ENCODE data around the gene TTF2. TPM values are rescaled to one million over a fixed set of nuclear protein-coding genes. Genes with fewer than 3 reads are reported as not detected.

Gene TTF2
- total RNA-seq, 1 experiment from 2014 or later: 31.9 TPM

DNA sequence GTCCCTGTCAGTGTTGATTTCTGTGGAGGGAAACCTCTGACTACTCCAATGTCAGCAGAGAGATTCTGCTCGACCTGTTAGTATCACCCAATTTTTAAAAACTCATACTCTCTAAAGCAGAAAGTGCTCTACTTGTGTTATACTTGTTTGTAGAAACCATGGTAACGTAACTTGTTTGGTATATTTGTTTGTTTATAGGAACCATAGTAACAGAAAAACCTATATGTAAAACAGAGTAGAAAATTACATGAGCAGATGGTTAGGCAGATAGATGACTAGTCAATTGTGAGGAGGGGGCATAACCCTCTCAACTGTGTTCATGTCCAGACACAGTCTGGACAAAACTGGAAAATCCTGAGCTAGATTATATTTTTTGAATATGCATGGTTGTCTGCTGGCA is 54.8 kb downstream of the TTF2 start:
- no peak for DNase-seq
- no peak overlapping the region for H3K4me3 Mint-ChIP-seq (ENCODE audit: unreplicated experiment)
- intact Hi-C loops (cut with micrococcal nuclease; ENCODE audit: unreplicated experiment): no loop called here
- H3K27me3 Mint-ChIP-seq (ENCODE audit: insufficient read depth, unreplicated experiment): no peaks in the 10 kb centered on the region
- BruUV-seq (replicated peaks): no TSS peak
- no peaks in the 10 kb centered on the region for H3K9me3 ChIP-seq
- no peaks in the 10 kb centered on the region for H3K4me1 ChIP-seq
- H3K36me3 ChIP-seq (ENCODE audit: control insufficient read depth, insufficient read depth, low read length): no peaks in the 10 kb centered on the region
- H3K4me1 Mint-ChIP-seq (ENCODE audit: low read depth, unreplicated experiment): no peaks in the 10 kb centered on the region
- POLR2A ChIA-PET: no interaction called here
- H3K36me3 Mint-ChIP-seq (ENCODE audit: insufficient read depth, unreplicated experiment): peaks cover 6% of the 10 kb centered on the region
- no peak for TF ChIP-seq CTCF (IDR thresholded peaks at IDR 0.05; ENCODE audit: insufficient read depth in 1 of 2, low read depth in 1 of 2, low read length in 1 of 2, severe bottlenecking in 1 of 2, unreplicated experiment in 1 of 2)
- no peaks in the 10 kb centered on the region for H3K9me3 Mint-ChIP-seq (ENCODE audit: unreplicated experiment)
- no peak overlapping the region for H3K27ac Mint-ChIP-seq (ENCODE audit: unreplicated experiment)
- H3K4me3 ChIP-seq (ENCODE audit: low read depth, low read length): no peak overlapping the region
- CTCF ChIA-PET: no interaction called here
- H3K27me3 ChIP-seq (replicated peaks; ENCODE audit: control insufficient read depth, insufficient read depth, low read length): no peaks in the 10 kb centered on the region

DNA sequence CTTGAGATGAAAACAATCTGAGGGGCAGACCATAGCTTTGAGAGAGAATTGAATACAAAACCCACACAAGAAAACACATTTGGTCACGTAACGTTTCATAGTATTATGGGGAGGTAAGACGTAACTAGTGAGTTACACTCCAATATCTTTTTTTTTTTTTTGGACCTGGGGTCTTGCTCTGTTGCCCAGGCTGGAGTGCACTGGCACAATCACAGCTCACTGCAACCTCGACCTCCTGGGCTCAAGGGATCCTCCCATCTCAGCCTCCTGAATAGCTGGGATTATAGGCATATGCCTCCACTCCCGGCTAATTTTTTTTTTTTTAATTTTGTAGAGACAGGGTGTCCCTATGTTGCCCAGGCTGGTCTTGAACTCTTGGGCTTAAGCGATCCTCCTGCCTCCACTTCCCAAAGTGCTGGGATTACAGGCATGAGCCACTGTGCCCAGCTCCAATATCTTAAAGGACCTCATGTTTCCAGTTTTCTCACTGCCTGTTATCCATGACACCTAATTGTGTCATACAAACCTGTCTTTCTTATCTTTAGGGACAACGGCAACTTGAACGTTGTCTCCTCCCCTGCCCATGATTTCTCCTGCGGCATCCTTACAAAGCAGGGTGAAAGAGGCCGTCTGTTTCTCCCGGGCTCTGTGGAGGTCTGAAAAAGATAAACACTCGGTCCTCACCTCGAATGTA is 56.1 kb downstream of the TTF2 start:
- Mint-ChIP-seq H3K27ac (ENCODE audit: unreplicated experiment) (no peak overlapping the region), H3K27me3 (ENCODE audit: insufficient read depth, unreplicated experiment) (no peaks in the 10 kb centered on the region)
- CTCF ChIA-PET: no interaction called here

GRCh38 chr1:117116784-117117130 is 56.6 kb downstream of the TTF2 start:
- Mint-ChIP-seq H3K36me3 (ENCODE audit: insufficient read depth, unreplicated experiment) (no peaks in the 10 kb centered on the region), H3K4me1 (ENCODE audit: low read depth, unreplicated experiment) (peaks cover 6% of the 10 kb centered on the region), H3K27me3 (ENCODE audit: insufficient read depth, unreplicated experiment) (no peaks in the 10 kb centered on the region), H3K27ac (ENCODE audit: unreplicated experiment) (no peak overlapping the region), H3K9me3 (ENCODE audit: unreplicated experiment) (no peaks in the 10 kb centered on the region), H3K4me3 (ENCODE audit: unreplicated experiment) (no peak overlapping the region)
- H3K27me3 ChIP-seq (replicated peaks; ENCODE audit: control insufficient read depth, insufficient read depth, low read length): no peaks in the 10 kb centered on the region
- ChIA-PET POLR2A (no interaction called here), CTCF (no interaction called here)
- H3K36me3 ChIP-seq (ENCODE audit: control insufficient read depth, insufficient read depth, low read length): no peaks in the 10 kb centered on the region
- H3K4me1 ChIP-seq: no peaks in the 10 kb centered on the region
- H3K9me3 ChIP-seq: no peaks in the 10 kb centered on the region
- intact Hi-C loops (cut with micrococcal nuclease; ENCODE audit: unreplicated experiment): no loop called here
- BruUV-seq (replicated peaks): no TSS peak
- TF ChIP-seq CTCF (IDR thresholded peaks at IDR 0.05; ENCODE audit: insufficient read depth in 1 of 2, low read depth in 1 of 2, low read length in 1 of 2, severe bottlenecking in 1 of 2, unreplicated experiment in 1 of 2): no peak
- no peak for DNase-seq
- H3K4me3 ChIP-seq (ENCODE audit: low read depth, low read length): no peak overlapping the region

More for the DNA sequence above, 56.1 kb downstream of the TTF2 start:
- no peak for TF ChIP-seq CTCF (IDR thresholded peaks at IDR 0.05; ENCODE audit: insufficient read depth in 1 of 2, low read depth in 1 of 2, low read length in 1 of 2, severe bottlenecking in 1 of 2, unreplicated experiment in 1 of 2)
- no peaks in the 10 kb centered on the region for H3K27me3 ChIP-seq (replicated peaks; ENCODE audit: control insufficient read depth, insufficient read depth, low read length)
- H3K9me3 ChIP-seq: no peaks in the 10 kb centered on the region
- H3K9me3 Mint-ChIP-seq (ENCODE audit: unreplicated experiment): no peaks in the 10 kb centered on the region
- intact Hi-C loops (cut with micrococcal nuclease; ENCODE audit: unreplicated experiment): no loop called here
- no peak overlapping the region for H3K4me3 Mint-ChIP-seq (ENCODE audit: unreplicated experiment)
- no TSS peak for BruUV-seq (replicated peaks)
- POLR2A ChIA-PET: no interaction called here
- peaks cover 4% of the 10 kb centered on the region for H3K36me3 Mint-ChIP-seq (ENCODE audit: insufficient read depth, unreplicated experiment)
- H3K4me1 Mint-ChIP-seq (ENCODE audit: low read depth, unreplicated experiment): peaks cover 6% of the 10 kb centered on the region
- no peak for DNase-seq
- no peak overlapping the region for H3K4me3 ChIP-seq (ENCODE audit: low read depth, low read length)
- no peaks in the 10 kb centered on the region for H3K36me3 ChIP-seq (ENCODE audit: control insufficient read depth, insufficient read depth, low read length)
- H3K4me1 ChIP-seq: no peaks in the 10 kb centered on the region

All from Caco-2 (cell line).